DND-41 (cell line): ENCODE results near the gene TYR.

Experiments
- CTCF ChIP-seq: IDR thresholded peaks from 2 replicates; pipeline ENCODE4 v1.5.1; 2012; ENCODE audit warnings: borderline replicate concordance, low read length, moderate library complexity, mild to moderate bottlenecking; ENCODE audit not compliant: poor library complexity, severe bottlenecking; ENCODE audit errors: extremely low read depth
- EZH2 ChIP-seq: IDR thresholded peaks from 3 replicates; pipeline ENCODE4 v1.6.1; 2012; ENCODE audit warnings: borderline replicate concordance, low read depth, mild to moderate bottlenecking, moderate library complexity, low read length, inconsistent platforms; ENCODE audit not compliant: severe bottlenecking

GRCh38 chr11:89163686-89164085 is 14.0 kb upstream of the TYR start:
- TF ChIP-seq CTCF (no peak), EZH2 (no peak)
